ES-I3 (cell line): ENCODE results near the gene OOEP.
"Not testable (repeated sequence)": the region's sequence is repeated elsewhere in the genome, so short reads cannot be mapped to it uniquely, and the experiment has no call there.

Experiments
- H3K36me3 ChIP-seq: 2 replicates; pipeline ENCODE4 v1.6.1; 2013; ENCODE audit warnings: mild to moderate bottlenecking, low read length, control low read depth, moderate library complexity; ENCODE audit not compliant: insufficient read depth
- H3K4me1 ChIP-seq: 2 replicates; pipeline ENCODE4 v1.6.1; 2013; ENCODE audit warnings: mild to moderate bottlenecking, control low read depth, low read length; ENCODE audit not compliant: insufficient read depth
- H3K9ac ChIP-seq: 2 replicates; pipeline ENCODE4 v1.6.1; 2013; ENCODE audit warnings: low read depth, mild to moderate bottlenecking, low read length, moderate library complexity
- H3K9me3 ChIP-seq: 2 replicates; pipeline ENCODE4 v1.6.1; 2013; ENCODE audit warnings: mild to moderate bottlenecking, low read length, moderate library complexity; ENCODE audit not compliant: control insufficient read depth, insufficient read depth

Gene OOEP

DNA sequence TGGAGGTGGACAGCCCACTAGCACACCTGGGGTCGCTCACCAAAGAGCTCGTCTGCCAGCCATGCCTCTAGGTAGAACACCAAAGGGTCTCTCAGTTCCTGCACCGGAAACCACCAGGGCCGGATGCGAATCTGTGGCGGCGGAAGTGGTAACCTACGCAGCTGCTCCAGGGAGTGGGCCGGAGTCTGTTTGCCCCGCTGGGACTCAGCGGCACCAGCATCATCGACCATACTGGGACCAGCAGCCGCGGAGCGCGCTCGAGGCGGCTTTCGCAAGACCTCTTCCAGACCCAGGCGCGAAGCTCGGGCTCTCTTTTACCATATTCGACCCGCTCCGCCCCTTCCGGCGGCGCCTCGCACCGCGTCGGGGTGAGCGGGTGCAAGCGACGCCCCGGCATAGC, at the start of gene OOEP:
Gene OOEP (minus strand): TSS at position 335 of the 400 bp plus-strand sequence. CDS start 105 bp downstream, at position 230.
- no peak within 1 kb of the TSS for H3K9ac ChIP-seq
- H3K36me3 ChIP-seq = no peaks in the 10 kb centered on the region
- H3K4me1 ChIP-seq = no peaks in the 10 kb centered on the region; the same call in 1 of the 2 replicates
- H3K9me3 ChIP-seq = no peaks in the 10 kb centered on the region; the same call in 1 of the 2 replicates

DNA sequence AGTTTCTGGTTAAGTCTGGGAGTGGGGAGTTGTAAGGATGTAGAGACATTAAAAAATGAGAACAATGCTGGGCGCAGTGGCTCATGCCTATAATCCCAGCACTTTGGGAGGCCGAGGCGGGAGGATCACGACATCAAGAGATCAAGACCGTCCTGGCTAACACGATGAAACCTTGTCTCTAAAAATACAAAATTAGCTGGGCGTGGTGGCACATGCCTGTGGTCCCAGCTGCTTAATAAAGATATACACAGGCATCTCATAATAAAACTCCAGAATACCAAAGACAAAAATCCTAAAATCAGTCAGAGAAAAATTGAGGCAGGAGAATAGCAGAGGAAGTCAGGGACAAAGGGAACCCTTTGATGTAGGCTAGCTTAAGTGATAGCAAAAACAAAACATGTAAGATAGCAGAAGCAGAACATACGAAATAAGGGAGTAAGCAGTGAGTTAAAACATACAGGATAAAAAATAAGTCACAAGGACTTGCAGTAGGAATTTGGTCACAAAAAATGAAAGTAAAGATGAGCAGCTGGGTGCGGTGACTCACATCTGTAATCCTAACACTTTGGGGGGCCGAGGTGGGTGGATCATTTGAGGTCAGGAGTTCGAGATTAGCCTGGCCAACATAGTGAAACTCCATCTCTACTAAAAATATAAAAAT, 48.5 kb upstream of the OOEP start:
- no peaks in the 10 kb centered on the region for H3K9me3 ChIP-seq
- no peaks in the 10 kb centered on the region for H3K36me3 ChIP-seq
- no peak overlapping the region for H3K9ac ChIP-seq
- no peaks in the 10 kb centered on the region for H3K4me1 ChIP-seq

DNA sequence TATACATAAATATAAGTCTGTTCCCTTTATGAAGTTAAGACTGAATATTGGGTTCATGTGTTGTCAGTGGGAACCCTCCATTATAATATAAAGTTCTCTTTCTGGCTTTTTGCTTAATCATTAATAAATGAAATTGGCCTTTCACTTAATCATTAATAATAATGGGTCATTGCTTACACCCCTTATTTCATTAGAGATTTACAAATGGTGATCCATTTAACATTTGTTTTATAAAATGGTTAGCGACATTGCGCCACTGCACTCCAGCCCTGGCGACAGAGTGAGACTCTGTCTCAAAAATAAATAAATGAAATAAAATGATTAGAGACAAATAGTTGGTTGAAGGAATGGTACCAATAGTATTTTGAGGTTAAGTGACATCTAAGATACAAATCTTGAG, 43.4 kb upstream of the OOEP start:
- Histone ChIP-seq H3K9me3 (no peaks in the 10 kb centered on the region), H3K36me3 (no peaks in the 10 kb centered on the region), H3K4me1 (no peaks in the 10 kb centered on the region), H3K9ac (no peak overlapping the region)

DNA sequence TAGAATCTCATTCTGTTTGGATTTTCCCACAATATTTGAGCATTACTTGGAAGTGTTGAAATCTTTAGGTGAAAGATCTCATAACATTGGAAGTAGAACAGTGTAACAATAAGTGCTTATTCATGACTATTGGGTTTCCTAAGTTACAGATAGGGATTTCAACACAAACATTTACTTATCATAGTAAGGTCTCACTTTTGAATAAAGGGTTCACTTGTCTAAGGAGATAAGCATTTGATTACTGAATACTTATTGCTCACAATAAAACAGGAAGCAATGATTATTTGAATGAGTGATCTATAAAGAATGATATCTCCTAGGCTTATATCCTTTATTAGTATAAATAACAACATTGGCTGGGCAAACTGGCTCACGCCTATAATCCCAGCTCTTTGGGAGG, 39.7 kb upstream of the OOEP start:
- Histone ChIP-seq H3K9ac (no peak overlapping the region), H3K4me1 (no peaks in the 10 kb centered on the region), H3K9me3 (no peaks in the 10 kb centered on the region), H3K36me3 (no peaks in the 10 kb centered on the region)

DNA sequence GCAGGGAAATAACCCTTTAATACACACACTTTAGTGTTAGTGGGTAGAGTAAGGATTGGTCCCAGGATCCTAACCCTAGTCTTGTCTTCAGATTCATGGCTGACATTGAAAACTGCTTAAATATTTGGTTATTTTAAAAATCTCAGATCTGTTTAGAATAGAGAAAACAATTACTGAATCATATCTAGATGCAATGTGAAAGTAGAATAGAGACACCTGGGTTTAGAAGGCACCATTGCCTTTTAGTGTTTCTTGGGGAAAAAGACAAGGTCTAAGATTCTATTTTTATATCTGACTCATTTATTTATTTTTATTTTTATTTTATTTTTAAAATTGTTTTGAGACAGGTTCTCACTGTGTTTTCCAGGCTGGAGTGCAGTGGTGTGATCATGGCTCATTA, 31.0 kb upstream of the OOEP start:
- Histone ChIP-seq H3K9me3 (no peaks in the 10 kb centered on the region), H3K9ac (no peak overlapping the region), H3K4me1 (no peaks in the 10 kb centered on the region)

DNA sequence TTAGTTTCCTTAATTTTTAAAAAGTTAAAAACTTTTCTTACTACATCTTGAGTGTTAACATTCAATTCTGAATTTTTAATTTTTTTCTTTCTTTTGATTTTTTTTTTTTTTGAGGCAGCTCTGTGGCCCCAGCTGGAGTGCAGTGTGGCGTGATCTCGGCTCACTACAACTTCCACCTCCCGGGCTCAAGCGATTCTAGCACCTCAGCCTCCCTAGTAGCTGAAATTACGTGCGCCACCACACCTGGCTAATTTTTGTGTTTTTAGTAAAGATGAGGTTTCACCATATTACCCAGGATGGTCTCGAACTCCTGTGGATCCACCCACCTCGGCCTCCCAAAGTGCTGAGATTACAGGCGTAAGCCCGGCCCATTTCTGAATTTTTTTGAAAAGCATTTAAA, 26.2 kb upstream of the OOEP start:
- H3K36me3 ChIP-seq = no peaks in the 10 kb centered on the region
- no peak overlapping the region for H3K9ac ChIP-seq
- H3K9me3 ChIP-seq = no peaks in the 10 kb centered on the region
- H3K4me1 ChIP-seq = peaks cover 4% of the 10 kb centered on the region

More for the DNA sequence above, 31.0 kb upstream of the OOEP start:
- H3K36me3 ChIP-seq = no peaks in the 10 kb centered on the region

DNA sequence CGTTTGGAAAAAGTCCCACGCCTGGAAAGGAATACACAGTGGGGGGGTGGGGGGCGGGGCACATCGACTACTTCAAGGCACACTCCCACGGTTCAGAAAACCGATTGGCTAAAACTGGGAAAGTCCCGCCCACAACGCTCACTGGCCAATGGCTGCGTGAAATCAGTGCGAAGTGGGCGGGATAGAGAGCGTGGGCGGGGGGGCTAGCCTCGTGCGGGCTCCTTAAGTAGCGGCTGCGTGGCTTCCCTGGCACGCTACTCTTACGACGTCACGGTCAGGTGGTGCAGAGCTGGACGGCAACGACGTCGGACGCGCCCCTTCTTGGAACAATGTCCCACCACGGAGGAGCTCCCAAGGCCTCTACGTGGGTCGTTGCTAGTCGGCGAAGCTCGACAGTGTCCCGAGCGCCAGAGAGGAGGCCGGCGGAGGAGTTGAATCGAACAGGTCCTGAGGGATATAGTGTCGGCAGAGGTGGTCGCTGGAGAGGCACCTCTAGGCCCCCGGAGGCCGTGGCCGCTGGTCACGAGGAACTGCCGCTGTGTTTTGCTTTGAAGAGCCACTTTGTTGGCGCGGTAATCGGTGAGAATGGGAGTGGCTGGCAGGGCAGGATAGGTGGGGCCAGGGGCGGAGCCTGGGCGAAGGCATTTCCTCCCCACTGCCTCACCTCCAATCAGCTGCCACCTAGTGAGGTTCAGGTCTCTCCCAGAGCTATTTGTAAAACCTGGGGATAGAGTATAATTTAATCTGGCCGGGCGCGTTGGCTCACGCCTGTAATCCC, 25.1 kb upstream of the OOEP start, which contains the start of gene DDX43:
Gene DDX43 (plus strand): TSS at position 252 of the 778 bp plus-strand sequence. CDS start 78 bp downstream, at position 330.
- peaks cover 4% of the 10 kb centered on the region for H3K4me1 ChIP-seq
- no peaks in the 10 kb centered on the region for H3K9me3 ChIP-seq
- H3K9ac ChIP-seq = peak within 1 kb of the TSS; percentile 39; the same call in 1 of the 2 replicates
- no peaks in the 10 kb centered on the region for H3K36me3 ChIP-seq

DNA sequence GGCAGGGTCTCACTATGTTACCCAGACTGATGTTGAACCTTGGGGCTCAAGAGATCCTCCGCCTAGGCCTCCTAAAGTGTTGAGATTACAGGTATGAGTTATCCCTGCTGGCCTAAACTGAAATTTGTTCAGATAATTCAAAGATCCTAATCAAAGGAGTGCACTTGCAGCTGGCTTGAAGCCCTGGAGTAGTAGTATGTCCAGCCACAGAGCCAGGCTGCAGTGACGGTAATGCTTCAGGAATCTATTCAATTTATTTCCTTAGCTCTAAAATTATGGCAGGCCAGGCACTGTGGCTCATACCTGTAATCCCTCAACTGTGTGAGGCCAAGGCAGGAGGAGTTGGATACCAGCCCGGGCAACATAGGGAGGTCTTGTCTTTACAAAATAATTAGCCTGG, 23.6 kb upstream of the OOEP start:
- Histone ChIP-seq H3K9me3 (no peaks in the 10 kb centered on the region), H3K36me3 (no peaks in the 10 kb centered on the region), H3K4me1 (peaks cover 4% of the 10 kb centered on the region), H3K9ac (no peak overlapping the region)

DNA sequence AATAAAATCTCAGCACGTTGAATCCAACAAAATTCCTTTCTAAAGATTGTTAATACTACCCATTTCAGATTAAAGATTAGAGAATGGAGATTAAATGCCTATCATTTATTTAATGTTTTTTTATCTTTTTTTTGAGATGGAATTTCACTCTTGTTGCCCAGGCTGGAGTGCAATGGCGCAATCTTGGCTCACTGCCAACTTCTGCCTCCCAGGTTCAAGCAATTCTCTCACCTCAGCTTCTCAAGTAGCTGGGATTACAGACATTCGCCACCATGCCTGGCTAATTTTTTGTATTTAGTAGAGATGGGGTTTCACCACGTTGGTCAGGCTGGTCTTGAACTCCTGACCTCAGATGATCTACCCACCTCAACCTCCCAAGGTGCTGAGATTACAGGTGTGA, 22.5 kb upstream of the OOEP start:
- H3K9ac ChIP-seq, H3K4me1 ChIP-seq, H3K36me3 ChIP-seq, H3K9me3 ChIP-seq: not testable (repeated sequence)

DNA sequence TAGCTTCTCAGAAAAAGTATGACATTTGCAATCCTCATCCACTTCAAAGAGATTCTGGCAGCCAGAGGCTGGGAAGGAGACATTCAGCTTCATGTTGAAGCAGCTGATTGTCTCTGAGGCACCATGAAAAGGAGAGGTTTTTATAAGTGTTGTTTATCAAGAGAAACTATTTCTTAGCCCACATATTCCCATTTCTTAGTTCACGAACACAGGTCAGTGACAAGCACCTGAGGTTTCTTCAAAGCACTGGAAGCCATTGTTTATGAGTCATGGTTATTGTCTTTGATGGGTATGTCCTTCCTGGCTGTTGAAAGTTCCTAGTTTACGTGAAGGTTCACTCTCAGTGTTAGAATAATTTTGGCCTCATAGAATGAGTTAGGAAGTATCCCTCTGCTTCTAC, 22.0 kb upstream of the OOEP start:
- Histone ChIP-seq H3K9ac (no peak overlapping the region), H3K9me3 (no peaks in the 10 kb centered on the region), H3K36me3 (no peaks in the 10 kb centered on the region), H3K4me1 (peaks cover 4% of the 10 kb centered on the region)

DNA sequence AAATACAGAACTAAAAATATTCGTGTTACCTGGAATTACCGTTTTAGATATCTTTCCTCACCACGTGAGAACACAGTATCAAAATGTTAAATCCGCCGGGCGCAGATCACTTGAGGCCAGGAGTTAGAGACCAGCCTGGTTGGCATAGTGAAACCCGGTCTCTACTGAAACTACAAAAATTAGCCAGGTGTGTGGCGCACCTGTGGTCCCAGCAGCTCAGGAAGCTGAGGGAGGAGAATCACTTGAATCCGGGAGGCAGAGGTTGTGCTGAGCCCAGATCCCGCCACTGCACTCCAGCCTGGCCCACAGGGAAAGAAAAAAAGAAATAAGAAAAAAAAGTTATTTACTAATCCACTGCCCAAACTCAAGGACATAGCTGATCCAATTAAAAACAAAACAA, 20.2 kb upstream of the OOEP start:
- Histone ChIP-seq H3K9ac (no peak overlapping the region; the same call in 1 of the 2 replicates), H3K36me3 (no peaks in the 10 kb centered on the region), H3K9me3 (no peaks in the 10 kb centered on the region), H3K4me1 (peaks cover 4% of the 10 kb centered on the region)

DNA sequence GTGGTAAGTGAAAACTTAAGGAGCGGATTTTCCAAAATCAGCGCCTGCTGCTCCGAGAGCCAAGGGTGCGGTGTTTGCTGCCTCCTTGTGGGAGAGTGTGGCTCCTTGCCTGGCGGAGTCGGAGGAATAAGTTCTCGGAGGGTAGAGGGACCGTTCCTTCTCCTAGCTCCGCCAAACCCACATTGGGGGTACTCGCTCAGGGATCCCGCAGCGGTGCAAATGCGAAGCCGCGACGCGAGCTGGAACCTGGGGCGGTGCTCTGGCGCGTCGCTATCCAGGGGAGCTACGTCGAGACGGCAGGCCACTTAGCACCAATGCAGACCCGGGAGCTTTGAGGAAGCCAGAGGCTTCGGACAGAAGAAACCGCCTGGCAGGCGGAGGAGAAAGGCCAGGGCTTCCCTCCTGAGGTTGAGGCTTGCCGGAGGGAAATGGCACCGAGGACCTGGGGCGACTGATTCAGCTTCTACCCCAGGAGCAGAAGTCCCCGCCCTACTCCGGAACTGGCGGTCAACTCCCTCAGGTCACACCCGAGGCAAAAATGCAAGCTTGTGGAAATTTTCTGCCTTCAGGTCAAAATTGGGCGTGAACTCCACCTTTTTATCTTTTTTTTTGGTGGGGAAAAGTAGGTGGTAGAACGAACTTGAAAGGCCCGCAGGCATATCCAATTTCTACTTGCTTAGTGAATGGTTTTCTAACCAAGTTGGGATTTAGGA, 19.3 kb upstream of the OOEP start:
- Histone ChIP-seq H3K9ac (peak overlapping the region; percentile 54), H3K4me1 (peaks cover 4% of the 10 kb centered on the region), H3K9me3 (no peaks in the 10 kb centered on the region), H3K36me3 (no peaks in the 10 kb centered on the region)

DNA sequence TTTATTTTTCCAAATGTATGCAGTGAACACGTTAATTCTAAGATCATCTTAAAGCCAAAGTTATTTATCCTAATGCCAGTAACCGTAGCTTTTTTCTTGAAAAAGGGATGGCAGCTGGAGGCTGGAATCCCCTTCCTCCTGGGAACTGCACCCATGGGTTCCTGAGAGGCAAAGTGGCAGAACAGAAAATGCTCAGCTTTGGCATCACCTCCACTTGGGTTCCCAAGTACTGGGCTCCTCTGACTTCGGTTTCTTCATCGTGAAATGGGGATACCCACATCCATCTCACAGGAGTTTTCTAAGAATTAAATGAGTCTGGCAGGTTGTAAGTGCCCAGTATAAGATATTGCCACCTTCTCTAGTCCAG, 18.7 kb upstream of the OOEP start:
- Histone ChIP-seq H3K4me1 (peaks cover 4% of the 10 kb centered on the region), H3K9ac (peak overlapping the region; percentile 54; the same call in 1 of the 2 replicates), H3K9me3 (no peaks in the 10 kb centered on the region), H3K36me3 (no peaks in the 10 kb centered on the region)

DNA sequence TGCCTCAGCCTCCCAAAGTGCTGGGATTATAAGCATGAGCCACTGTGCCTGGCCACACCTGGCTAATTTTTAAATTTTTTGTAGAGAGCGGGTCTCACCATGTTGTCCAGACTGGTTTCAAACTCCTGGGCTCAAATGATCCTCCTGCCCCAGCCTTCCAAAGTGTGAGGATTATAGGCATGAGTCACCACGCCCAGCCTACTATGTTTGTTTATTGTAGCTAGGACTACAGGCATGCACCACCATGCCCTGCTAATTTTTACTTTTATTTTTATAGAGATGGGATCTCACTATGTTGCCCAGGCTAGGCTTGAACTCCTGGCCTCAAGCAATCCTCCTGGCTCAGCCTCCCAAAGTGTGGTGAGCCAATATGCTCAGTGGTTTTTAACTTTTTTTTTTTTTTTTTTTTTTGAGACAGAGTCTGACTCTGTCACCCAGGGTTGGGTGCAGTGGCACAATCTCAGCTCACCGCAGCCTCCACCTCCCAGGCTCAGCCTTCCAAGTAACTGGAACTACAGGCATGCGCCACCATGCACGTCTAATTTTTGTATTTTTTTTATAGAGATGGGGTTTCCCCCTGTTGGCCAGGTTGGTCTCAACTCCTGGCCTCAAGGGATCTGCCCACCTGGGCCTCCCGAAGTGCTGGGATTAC, 12.9 kb upstream of the OOEP start:
- H3K4me1 ChIP-seq = no peaks in the 10 kb centered on the region
- H3K9me3 ChIP-seq = no peaks in the 10 kb centered on the region
- no peak overlapping the region for H3K9ac ChIP-seq
- H3K36me3 ChIP-seq = no peaks in the 10 kb centered on the region
